H1 (cell line): ENCODE data around the gene AQP6. TPM values are rescaled to one million over a fixed set of nuclear protein-coding genes. Genes with fewer than 3 reads are reported as not detected.

Experiments
- CTCF ChIA-PET: fragments of 300-600 bp; sonication (Branson Sonifier 250); formaldehyde crosslinking; loops from one replicate; lab custom pipeline; 2021; ENCODE audit not compliant: partially characterized antibody; lab: Charles Lee
- POLR2A ChIA-PET: fragments of 300-600 bp; sonication (Branson Sonifier 250); formaldehyde crosslinking; loops from one replicate; lab custom pipeline; 2021; ENCODE audit warnings: inconsistent platforms; ENCODE audit not compliant: partially characterized antibody; lab: Charles Lee
- DNase-seq, 2 experiments: peaks; one replicate each; pipeline versions ENCODE4 v3.0.0 to v3.0.0-alpha.2; 2010 to 2022; ENCODE audit warnings: low spot score in 2 of 2, low read depth in 1 of 2, mixed read lengths in 1 of 2
- FAIRE-seq: peaks from 2 replicates; lab custom pipeline; 2011; peaks lifted over from hg19 to GRCh38; lab: Jason Lieb, UNC
- H2AFZ ChIP-seq: 2 replicates; pipeline ENCODE4 v1.8.1; 2012; ENCODE audit warnings: low read length, inconsistent platforms
- H2AK5ac ChIP-seq: 2 replicates; pipeline ENCODE4 v1.6.1; 2013; ENCODE audit warnings: low read depth, low read length
- H2BK120ac ChIP-seq: replicated peaks from 2 replicates; pipeline ENCODE3; 2013; ENCODE audit warnings: low read depth, low read length, inconsistent platforms
- H2BK12ac ChIP-seq: 2 replicates; pipeline ENCODE4 v1.6.1; 2013; ENCODE audit warnings: low read depth, low read length
- H2BK15ac ChIP-seq: 2 replicates; pipeline ENCODE4 v1.6.1; 2013; ENCODE audit warnings: low read length
- H2BK20ac ChIP-seq: 2 replicates; pipeline ENCODE4 v1.6.1; 2013; ENCODE audit warnings: low read length
- H2BK5ac ChIP-seq: 2 replicates; pipeline ENCODE4 v1.6.1; 2013; ENCODE audit warnings: low read depth, low read length
- H3K14ac ChIP-seq: 2 replicates; pipeline ENCODE4 v1.6.1; 2013; ENCODE audit warnings: inconsistent platforms; ENCODE audit not compliant: insufficient read length
- H3K18ac ChIP-seq: 2 replicates; pipeline ENCODE4 v1.6.1; 2013; ENCODE audit warnings: low read length; ENCODE audit errors: extremely low read depth
- H3K23ac ChIP-seq: 2 replicates; pipeline ENCODE4 v1.6.1; 2013; ENCODE audit warnings: inconsistent platforms; ENCODE audit not compliant: insufficient read length
- H3K23me2 ChIP-seq: 2 replicates; pipeline ENCODE4 v1.6.1; 2013; ENCODE audit warnings: low read depth, low read length
- H3K27ac ChIP-seq: 2 replicates; pipeline ENCODE4 v1.6.1; 2011; ENCODE audit warnings: low read depth, low read length, inconsistent platforms
- H3K27me3 ChIP-seq, 4 experiments: replicated peaks in 1 of 4; 1 replicate in 1 of 4; 2 replicates in 3 of 4; pipeline versions ENCODE4 v1.6.1 to v1.8.1; 2011 to 2013; ENCODE audit warnings: low read length in 3 of 4, mild to moderate bottlenecking in 3 of 4, inconsistent platforms in 2 of 4, mixed read lengths in 2 of 4, moderate library complexity in 1 of 4; ENCODE audit not compliant: control insufficient read depth in 3 of 4, insufficient read depth in 3 of 4; ENCODE audit errors: extremely low read depth in 1 of 4
- H3K36me3 ChIP-seq, 4 experiments: 2 replicates each; pipeline versions ENCODE4 v1.6.1 to v1.8.1; 2011 to 2013; ENCODE audit warnings: mild to moderate bottlenecking in 4 of 4, low read length in 3 of 4, moderate library complexity in 2 of 4, control low read depth in 1 of 4, inconsistent platforms in 1 of 4; ENCODE audit not compliant: insufficient read depth in 4 of 4, control insufficient read depth in 2 of 4
- H3K4ac ChIP-seq: replicated peaks from 2 replicates; pipeline ENCODE3; 2013; ENCODE audit warnings: low read length, low read depth, mixed read lengths, inconsistent platforms; ENCODE audit not compliant: insufficient read length
- H3K4me1 ChIP-seq, 4 experiments: replicated peaks in 1 of 4; 1 replicate in 1 of 4; 2 replicates in 3 of 4; pipeline versions ENCODE4 v1.6.1 to v1.8.1; 2011 to 2013; ENCODE audit warnings: low read length in 3 of 4, inconsistent platforms in 2 of 4, mixed read lengths in 1 of 4; ENCODE audit not compliant: insufficient read depth in 4 of 4, control insufficient read depth in 3 of 4
- H3K4me2 ChIP-seq, 2 experiments: 2 replicates each; pipeline versions ENCODE4 v1.6.1 to v1.8.1; 2011 to 2013; ENCODE audit warnings: low read depth in 2 of 2, low read length in 2 of 2, control low read depth in 1 of 2, inconsistent platforms in 1 of 2, mild to moderate bottlenecking in 1 of 2; ENCODE audit not compliant: insufficient read depth in 1 of 2
- H3K4me3 ChIP-seq, 4 experiments: fragments of 200-600, 300-600 bp in 1 of 4; sonication (generic), shearing (Covaris generic), sonication (Bioruptor Twin) in 1 of 4; 2 replicates each; pipeline versions ENCODE4 v1.5.1 to v1.8.1; 2011 to 2016; ENCODE audit warnings: low read length in 4 of 4, low read depth in 3 of 4, control low read depth in 2 of 4, inconsistent platforms in 2 of 4, mild to moderate bottlenecking in 2 of 4, mixed read lengths in 1 of 4, moderate library complexity in 1 of 4; ENCODE audit not compliant: insufficient read depth in 2 of 4; ENCODE audit errors: extremely low read depth in 1 of 4
- H3K56ac ChIP-seq: replicated peaks from 2 replicates; pipeline ENCODE3; 2013; ENCODE audit warnings: low read depth, mild to moderate bottlenecking, mixed read lengths, low read length, inconsistent platforms; ENCODE audit not compliant: insufficient read length
- H3K79me1 ChIP-seq: 2 replicates; pipeline ENCODE4 v1.6.1; 2013; ENCODE audit warnings: low read depth, low read length, control low read depth
- H3K79me2 ChIP-seq, 2 experiments: 2 replicates each; pipeline versions ENCODE4 v1.6.1 to v1.8.1; 2012 to 2013; ENCODE audit warnings: low read length in 2 of 2, mild to moderate bottlenecking in 2 of 2, inconsistent platforms in 1 of 2; ENCODE audit not compliant: insufficient read depth in 2 of 2, control insufficient read depth in 1 of 2
- H3K9ac ChIP-seq, 4 experiments: replicated peaks in 1 of 4; 1 replicate in 1 of 4; 2 replicates in 3 of 4; pipeline versions ENCODE4 v1.6.1 to v1.8.1; 2011 to 2013; ENCODE audit warnings: low read depth in 3 of 4, low read length in 3 of 4, control low read depth in 2 of 4, mild to moderate bottlenecking in 2 of 4, moderate library complexity in 2 of 4, inconsistent platforms in 1 of 4; ENCODE audit errors: extremely low read depth in 1 of 4
- H3K9me3 ChIP-seq, 2 experiments: 2 replicates each; pipeline versions ENCODE4 v1.6.1 to v1.8.1; 2012 to 2013; ENCODE audit warnings: mild to moderate bottlenecking in 2 of 2, moderate library complexity in 2 of 2, control low read depth in 1 of 2, inconsistent platforms in 1 of 2, low read depth in 1 of 2, low read length in 1 of 2, mixed read lengths in 1 of 2; ENCODE audit not compliant: insufficient read depth in 2 of 2
- H4K20me1 ChIP-seq, 2 experiments: replicated peaks in 1 of 2; 2 replicates each; pipeline versions ENCODE3 to v1.8.1; 2011 to 2013; ENCODE audit warnings: inconsistent platforms in 2 of 2, low read length in 2 of 2, mild to moderate bottlenecking in 1 of 2; ENCODE audit not compliant: insufficient read depth in 2 of 2, control insufficient read depth in 1 of 2
- H4K5ac ChIP-seq: 2 replicates; pipeline ENCODE4 v1.6.1; 2013; ENCODE audit warnings: low read length, low read depth, mixed read lengths, inconsistent platforms; ENCODE audit not compliant: insufficient read length
- H4K8ac ChIP-seq: 2 replicates; pipeline ENCODE4 v1.8.0; 2013; ENCODE audit warnings: mild to moderate bottlenecking, moderate library complexity, low read length, inconsistent platforms; ENCODE audit not compliant: insufficient read depth; ENCODE audit errors: extremely low read depth
- H4K91ac ChIP-seq: replicated peaks from 2 replicates; pipeline ENCODE3; 2013; ENCODE audit warnings: low read length, mixed read lengths, inconsistent platforms; ENCODE audit not compliant: insufficient read length
- CBX8 ChIP-seq: fragments of 300-800, 300-1000 bp; sonication (generic); IDR thresholded peaks from 2 replicates; pipeline ENCODE4 v1.7.1; 2016; ENCODE audit warnings: low read depth, low read length, borderline replicate concordance
- CTBP2 ChIP-seq: IDR thresholded peaks from 2 replicates; pipeline ENCODE4 v1.7.0; 2011; ENCODE audit warnings: borderline replicate concordance, mild to moderate bottlenecking, moderate library complexity, mixed read lengths, low read length; ENCODE audit not compliant: insufficient read depth, insufficient read length
- HDAC2 ChIP-seq, 2 experiments: fragments of 300-600 bp in 1 of 2; sonication (generic) in 1 of 2; IDR thresholded peaks; 2 replicates each; pipeline ENCODE4 v1.6.1; 2011 to 2012; ENCODE audit warnings: low read depth in 2 of 2, low read length in 2 of 2, mild to moderate bottlenecking in 2 of 2, moderate library complexity in 2 of 2, borderline replicate concordance in 1 of 2, inconsistent platforms in 1 of 2
- WGBS, 2 experiments: shearing (Covaris generic) in 1 of 2; methylation state at CpG; one replicate each; pipeline versions ENCODE4 v1.1.6 to v1.1.7; 2013 to 2015; ENCODE audit warnings: low lambda C conversion rate in 2 of 2, mixed read lengths in 2 of 2, inconsistent platforms in 1 of 2, low coverage in 1 of 2, missing lambda C conversion rate in 1 of 2; ENCODE audit not compliant: insufficient replicate concordance in 2 of 2, insufficient coverage in 1 of 2, insufficient read length in 1 of 2; ENCODE audit errors: extremely low coverage in 1 of 2, missing lambda C conversion rate in 1 of 2; 5-methylcytosine and 5-hydroxymethylcytosine counted together
- polyA plus RNA-seq, 7 experiments: library from polyadenylated mRNA; depleted of rRNA in 3 of 7; stranded (reverse) in 5 of 7; unstranded in 2 of 7; fragments of >200 nt in 5 of 7; fragments of 200-250 nt in 2 of 7; gene quantifications; 1 replicate in 5 of 7; 2 replicates in 1 of 7; 4 replicates in 1 of 7; pipeline versions ENCODE4 v1.2.1 to v1.2.3, GENCODE V29; 2011 to 2013; ENCODE audit warnings: missing spikeins in 2 of 7, mixed read lengths in 2 of 7
- total RNA-seq: library from RNA; stranded (reverse); fragmentation: NEBNext Ultra II Directional; extraction: Animal tissue kit (Norgen Biotek cat#: 25700); gene quantifications from 2 replicates; pipeline ENCODE4 v1.2.1, GENCODE V29; 2021

AQP6 gene
- total and polyA plus RNA-seq, 2 of the 8 experiments (the other 6 are each of a cell fraction or from before 2014, with no cell fraction given), result 0.03 to 0.17 TPM

- 82% methylated on average over 5 of the region's 5 CpGs; no CpG with 5 or more reads in 1 of the 2 experiments for WGBS, 2 experiments
- Histone ChIP-seq H3K9me3 (no peaks in the 10 kb centered on the region), H3K79me1 (no peaks in the 10 kb centered on the region), H3K14ac (no peak overlapping the region), H2BK20ac (no peak overlapping the region), H3K23me2 (no peaks in the 10 kb centered on the region), H3K4me3 (no peak overlapping the region), H2BK5ac (no peak overlapping the region; the same call in 1 of the 2 replicates), H3K23ac (no peak overlapping the region), H4K5ac (no peak overlapping the region), H3K56ac (no peak overlapping the region), H3K27ac (no peak overlapping the region), H3K4me2 (no peak overlapping the region), H3K18ac (no peak overlapping the region), H4K91ac (no peak overlapping the region), H3K4me1 (peaks cover 3 to 10% (median 6%) of the 10 kb centered on the region in 4 experiments; a peak in 6 of 7 replicates), H4K20me1 (peaks cover 0 to 6% of the 10 kb centered on the region in 2 experiments), H2AK5ac (no peak overlapping the region), H4K8ac (no peak overlapping the region), H3K36me3 (peaks cover 2 to 18% (median 13%) of the 10 kb centered on the region in 4 experiments; a peak in 6 of 8 replicates), H3K9ac (no peak overlapping the region), H2BK12ac (no peak overlapping the region), H3K4ac (no peak overlapping the region), H2BK120ac (no peak overlapping the region), H2BK15ac (no peak overlapping the region), H3K79me2 (no peaks in the 10 kb centered on the region), H2AFZ (no peak overlapping the region), H3K27me3 (no peaks in the 10 kb centered on the region)
- TF ChIP-seq CBX8, result no peak
- TF ChIP-seq CTBP2, result no peak
- TF ChIP-seq HDAC2 (IDR thresholded peaks at IDR 0.05; ENCODE audit: borderline replicate concordance in 1 of 2, low read depth in 2 of 2, low read length in 2 of 2), result no peak
- POLR2A ChIA-PET, result interaction anchor here (1.3 kb wide), 1 partner anchor 18 kb away, joined by 4 read pairs; no protein-coding TSS in a partner anchor
- CTCF ChIA-PET, result interaction anchor here (0.9 to 14.3 kb wide), 10 partner anchors 13 to 720 kb away, joined by 3 to 295 read pairs (median 4); partner anchors contain the start of genes AQP5 and AQP6
- no peak for FAIRE-seq
- no peak for DNase-seq
These were observed 13.2 kb downstream of the AQP6 start for GRCh38 chr12:49985981-49986380.
